ENCODE results near the gene ARHGAP30. TPM values are rescaled to one million over a fixed set of nuclear protein-coding genes. Genes with fewer than 3 reads are reported as not detected.

Gene ARHGAP30
- total RNA-seq, 1 experiment from 2014 or later, result 0.55 TPM

- POLR2A ChIA-PET (ENCODE audit: unreplicated experiment), result no interaction called here
- no peak for DNase-seq
- H3K27me3 ChIP-seq (ENCODE audit: low read length), result no peaks in the 10 kb centered on the region
- no peaks in the 10 kb centered on the region for H3K4me1 ChIP-seq (ENCODE audit: insufficient read depth, low read length)
- no peaks in the 10 kb centered on the region for H4K20me1 ChIP-seq (ENCODE audit: low read length)
- H3K9me2 ChIP-seq (replicated peaks; ENCODE audit: low read length), result no peaks in the 10 kb centered on the region
- no peak overlapping the region for H3K27ac ChIP-seq (ENCODE audit: low read length)
- no peak overlapping the region for H3K4me2 ChIP-seq (ENCODE audit: low read length)
- BruUV-seq (replicated peaks), result no TSS peak
- ATAC-seq, result no peak
- H3K4me3 ChIP-seq (ENCODE audit: low read length), result no peak overlapping the region
- H3F3A ChIP-seq (ENCODE audit: low read length, unreplicated experiment), result no peaks in the 10 kb centered on the region
- TF ChIP-seq EZH2 (IDR thresholded peaks at IDR 0.05; ENCODE audit: low read length, unreplicated experiment), result no peak
- no peak for TF ChIP-seq EZH2phosphoT487 (IDR thresholded peaks at IDR 0.05; ENCODE audit: borderline replicate concordance, low read length)
- TF ChIP-seq, protein P1, sequence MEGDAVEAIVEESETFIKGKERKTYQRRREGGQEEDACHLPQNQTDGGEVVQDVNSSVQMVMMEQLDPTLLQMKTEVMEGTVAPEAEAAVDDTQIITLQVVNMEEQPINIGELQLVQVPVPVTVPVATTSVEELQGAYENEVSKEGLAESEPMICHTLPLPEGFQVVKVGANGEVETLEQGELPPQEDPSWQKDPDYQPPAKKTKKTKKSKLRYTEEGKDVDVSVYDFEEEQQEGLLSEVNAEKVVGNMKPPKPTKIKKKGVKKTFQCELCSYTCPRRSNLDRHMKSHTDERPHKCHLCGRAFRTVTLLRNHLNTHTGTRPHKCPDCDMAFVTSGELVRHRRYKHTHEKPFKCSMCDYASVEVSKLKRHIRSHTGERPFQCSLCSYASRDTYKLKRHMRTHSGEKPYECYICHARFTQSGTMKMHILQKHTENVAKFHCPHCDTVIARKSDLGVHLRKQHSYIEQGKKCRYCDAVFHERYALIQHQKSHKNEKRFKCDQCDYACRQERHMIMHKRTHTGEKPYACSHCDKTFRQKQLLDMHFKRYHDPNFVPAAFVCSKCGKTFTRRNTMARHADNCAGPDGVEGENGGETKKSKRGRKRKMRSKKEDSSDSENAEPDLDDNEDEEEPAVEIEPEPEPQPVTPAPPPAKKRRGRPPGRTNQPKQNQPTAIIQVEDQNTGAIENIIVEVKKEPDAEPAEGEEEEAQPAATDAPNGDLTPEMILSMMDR (conservative IDR thresholded peaks at IDR 0.05; ENCODE audit: low read depth, low read length), result no peak
- H3K9ac ChIP-seq (ENCODE audit: low read length), result no peak overlapping the region
- H3K36me3 ChIP-seq (ENCODE audit: low read depth, low read length), result no peaks in the 10 kb centered on the region
- no peaks in the 10 kb centered on the region for H3K9me3 ChIP-seq (ENCODE audit: low read length)
- H2AFZ ChIP-seq (ENCODE audit: low read length), result no peak overlapping the region
- H3K79me2 ChIP-seq (ENCODE audit: low read length), result no peaks in the 10 kb centered on the region
- intact Hi-C loops (cut with micrococcal nuclease), result no loop called here
- CTCF ChIA-PET, result interaction anchor here (0.6 to 1.0 kb wide), 2 partner anchors 64 to 1551 kb away, joined by 3 to 4 read pairs; no protein-coding TSS in a partner anchor
Measured at GRCh38 chr1:161061419-161061818, 8.3 kb downstream of the ARHGAP30 start.

GRCh38 chr1:161059293-161059692 is 10.4 kb downstream of the ARHGAP30 start:
- no peaks in the 10 kb centered on the region for H4K20me1 ChIP-seq (ENCODE audit: low read length)
- no peaks in the 10 kb centered on the region for H3F3A ChIP-seq (ENCODE audit: low read length, unreplicated experiment)
- no peak overlapping the region for H3K27ac ChIP-seq (ENCODE audit: low read length)
- BruUV-seq (replicated peaks), result no TSS peak
- no peaks in the 10 kb centered on the region for H3K9me2 ChIP-seq (replicated peaks; ENCODE audit: low read length)
- H3K4me2 ChIP-seq (ENCODE audit: low read length), result no peak overlapping the region
- H3K9ac ChIP-seq (ENCODE audit: low read length), result no peak overlapping the region
- H3K4me1 ChIP-seq (ENCODE audit: insufficient read depth, low read length), result no peaks in the 10 kb centered on the region
- DNase-seq, result no peak
- no peaks in the 10 kb centered on the region for H3K9me3 ChIP-seq (ENCODE audit: low read length)
- POLR2A ChIA-PET (ENCODE audit: unreplicated experiment), result interaction anchor here (0.6 kb wide), 1 partner anchor 20 kb away, joined by 34 read pairs; no protein-coding TSS in a partner anchor
- no peak for ATAC-seq
- no peaks in the 10 kb centered on the region for H3K36me3 ChIP-seq (ENCODE audit: low read depth, low read length)
- intact Hi-C loops (cut with micrococcal nuclease), result no loop called here
- no peak overlapping the region for H2AFZ ChIP-seq (ENCODE audit: low read length)
- H3K4me3 ChIP-seq (ENCODE audit: low read length), result no peak overlapping the region
- no peaks in the 10 kb centered on the region for H3K27me3 ChIP-seq (ENCODE audit: low read length)
- TF ChIP-seq EZH2 (IDR thresholded peaks at IDR 0.05; ENCODE audit: low read length, unreplicated experiment), result no peak
- TF ChIP-seq, protein P1 (conservative IDR thresholded peaks at IDR 0.05; ENCODE audit: low read depth, low read length), result no peak
- TF ChIP-seq EZH2phosphoT487 (IDR thresholded peaks at IDR 0.05; ENCODE audit: borderline replicate concordance, low read length), result no peak
- CTCF ChIA-PET, result interaction anchor here (0.5 kb wide), 1 partner anchor 166 kb away, joined by 9 read pairs; no protein-coding TSS in a partner anchor
- H3K79me2 ChIP-seq (ENCODE audit: low read length), result no peaks in the 10 kb centered on the region

GRCh38 chr1:161054805-161055204 is 14.9 kb downstream of the ARHGAP30 start:
- no peaks in the 10 kb centered on the region for H3K27me3 ChIP-seq (ENCODE audit: low read length)
- no peaks in the 10 kb centered on the region for H3K4me1 ChIP-seq (ENCODE audit: insufficient read depth, low read length)
- no peaks in the 10 kb centered on the region for H3K9me3 ChIP-seq (ENCODE audit: low read length)
- H3K9me2 ChIP-seq (replicated peaks; ENCODE audit: low read length), result no peaks in the 10 kb centered on the region
- ChIA-PET CTCF (no interaction called here), POLR2A (ENCODE audit: unreplicated experiment) (no interaction called here)
- H3K4me2 ChIP-seq (ENCODE audit: low read length), result no peak overlapping the region
- no peak for DNase-seq
- H3K4me3 ChIP-seq (ENCODE audit: low read length), result no peak overlapping the region
- H2AFZ ChIP-seq (ENCODE audit: low read length), result no peak overlapping the region
- ATAC-seq, result no peak
- H3K9ac ChIP-seq (ENCODE audit: low read length), result no peak overlapping the region
- no peak overlapping the region for H3K27ac ChIP-seq (ENCODE audit: low read length)
- no peaks in the 10 kb centered on the region for H3K36me3 ChIP-seq (ENCODE audit: low read depth, low read length)
- no peaks in the 10 kb centered on the region for H3K79me2 ChIP-seq (ENCODE audit: low read length)
- intact Hi-C loops (cut with micrococcal nuclease), result no loop called here
- no peaks in the 10 kb centered on the region for H4K20me1 ChIP-seq (ENCODE audit: low read length)
- H3F3A ChIP-seq (ENCODE audit: low read length, unreplicated experiment), result no peaks in the 10 kb centered on the region
- no peak for TF ChIP-seq EZH2 (IDR thresholded peaks at IDR 0.05; ENCODE audit: low read length, unreplicated experiment)
- TF ChIP-seq EZH2phosphoT487 (IDR thresholded peaks at IDR 0.05; ENCODE audit: borderline replicate concordance, low read length), result no peak
- TF ChIP-seq, protein P1 (conservative IDR thresholded peaks at IDR 0.05; ENCODE audit: low read depth, low read length), result peak; percentile 39
- no TSS peak for BruUV-seq (replicated peaks)

Data from PC-3 (cell line).